Epithelial cell of esophagus (primary cell): Measurements from ENCODE around the gene FAM180B.
"Not testable (repeated sequence)": the region's sequence is repeated elsewhere in the genome, so short reads cannot be mapped to it uniquely, and the experiment has no call there.

Source experiments
- DNase-seq: peaks from one replicate; pipeline ENCODE4 v3.0.0; 2010; ENCODE audit warnings: low read depth
- H3K4me3 ChIP-seq: 2 replicates; pipeline ENCODE4 v1.5.1; 2011; ENCODE audit warnings: mild to moderate bottlenecking, low read length, control low read depth
- TF ChIP-seq, protein P1 (sequence below): IDR thresholded peaks from 2 replicates; pipeline ENCODE4 v1.5.1; 2011; ENCODE audit warnings: low read depth, mild to moderate bottlenecking, low read length, control low read depth, inconsistent platforms; ENCODE audit not compliant: insufficient read depth; ENCODE audit errors: missing control alignments

FAM180B gene

DNA sequence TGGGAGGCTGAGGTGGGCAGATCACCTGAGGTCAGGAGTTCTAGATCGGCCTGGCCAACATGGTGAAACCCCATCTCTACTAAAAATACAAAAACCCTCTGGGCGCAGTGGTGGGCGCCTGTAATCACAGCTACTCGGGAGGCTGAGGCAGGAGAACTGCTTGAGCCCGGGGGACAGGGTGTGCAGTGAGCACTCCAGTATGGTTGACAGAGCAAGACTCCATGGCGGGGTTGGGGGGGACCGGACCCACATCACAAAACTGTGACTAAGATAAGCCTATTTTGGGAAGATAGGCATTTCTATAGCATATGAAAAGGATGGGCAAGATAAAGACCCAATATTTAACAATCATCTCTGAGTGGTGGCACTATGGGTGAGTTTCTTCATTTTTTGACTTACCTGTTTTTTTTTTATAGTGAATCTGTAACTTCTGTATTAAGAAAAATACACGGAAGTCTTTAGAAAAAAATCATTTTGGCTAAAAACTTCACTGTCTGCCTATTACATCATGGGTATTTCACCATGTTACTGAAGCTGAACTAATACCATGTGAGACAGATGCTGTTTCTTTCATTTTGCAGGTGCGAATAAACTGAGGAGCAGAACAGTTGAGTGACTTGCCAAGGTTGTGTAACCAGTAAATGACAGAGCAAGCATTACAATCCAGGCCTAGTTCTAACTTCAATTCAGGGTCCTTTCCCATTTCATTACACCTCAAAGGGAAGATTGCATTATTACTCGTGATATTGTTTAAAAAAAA is 36.0 kb upstream of the FAM180B start:
- no peak overlapping the region for H3K4me3 ChIP-seq
- peak; percentile 30 for DNase-seq
- TF ChIP-seq, protein P1, sequence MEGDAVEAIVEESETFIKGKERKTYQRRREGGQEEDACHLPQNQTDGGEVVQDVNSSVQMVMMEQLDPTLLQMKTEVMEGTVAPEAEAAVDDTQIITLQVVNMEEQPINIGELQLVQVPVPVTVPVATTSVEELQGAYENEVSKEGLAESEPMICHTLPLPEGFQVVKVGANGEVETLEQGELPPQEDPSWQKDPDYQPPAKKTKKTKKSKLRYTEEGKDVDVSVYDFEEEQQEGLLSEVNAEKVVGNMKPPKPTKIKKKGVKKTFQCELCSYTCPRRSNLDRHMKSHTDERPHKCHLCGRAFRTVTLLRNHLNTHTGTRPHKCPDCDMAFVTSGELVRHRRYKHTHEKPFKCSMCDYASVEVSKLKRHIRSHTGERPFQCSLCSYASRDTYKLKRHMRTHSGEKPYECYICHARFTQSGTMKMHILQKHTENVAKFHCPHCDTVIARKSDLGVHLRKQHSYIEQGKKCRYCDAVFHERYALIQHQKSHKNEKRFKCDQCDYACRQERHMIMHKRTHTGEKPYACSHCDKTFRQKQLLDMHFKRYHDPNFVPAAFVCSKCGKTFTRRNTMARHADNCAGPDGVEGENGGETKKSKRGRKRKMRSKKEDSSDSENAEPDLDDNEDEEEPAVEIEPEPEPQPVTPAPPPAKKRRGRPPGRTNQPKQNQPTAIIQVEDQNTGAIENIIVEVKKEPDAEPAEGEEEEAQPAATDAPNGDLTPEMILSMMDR: no peak

DNA sequence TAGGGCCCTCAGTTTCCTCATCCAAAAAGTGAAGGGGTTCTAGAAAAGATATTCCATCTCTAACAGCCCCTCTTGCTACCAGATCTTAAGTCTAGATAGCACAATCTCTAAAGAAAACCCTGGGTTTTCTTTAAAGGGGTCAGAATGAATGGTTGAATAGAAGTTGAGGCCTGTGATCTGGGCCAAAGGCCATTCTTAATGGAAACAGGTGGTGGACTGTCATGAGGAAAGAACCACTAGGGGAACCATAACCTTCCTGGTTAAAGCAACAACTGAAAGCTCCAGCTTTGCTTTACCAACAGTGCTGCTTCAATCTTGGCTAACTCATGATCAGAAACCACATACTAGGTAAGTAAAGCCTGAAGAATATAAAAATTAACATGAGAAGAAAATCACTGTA is 35.4 kb upstream of the FAM180B start:
- DNase-seq: peak; percentile 40
- TF ChIP-seq, protein P1: peak; percentile 47
- peak overlapping the region; percentile 85 for H3K4me3 ChIP-seq

DNA sequence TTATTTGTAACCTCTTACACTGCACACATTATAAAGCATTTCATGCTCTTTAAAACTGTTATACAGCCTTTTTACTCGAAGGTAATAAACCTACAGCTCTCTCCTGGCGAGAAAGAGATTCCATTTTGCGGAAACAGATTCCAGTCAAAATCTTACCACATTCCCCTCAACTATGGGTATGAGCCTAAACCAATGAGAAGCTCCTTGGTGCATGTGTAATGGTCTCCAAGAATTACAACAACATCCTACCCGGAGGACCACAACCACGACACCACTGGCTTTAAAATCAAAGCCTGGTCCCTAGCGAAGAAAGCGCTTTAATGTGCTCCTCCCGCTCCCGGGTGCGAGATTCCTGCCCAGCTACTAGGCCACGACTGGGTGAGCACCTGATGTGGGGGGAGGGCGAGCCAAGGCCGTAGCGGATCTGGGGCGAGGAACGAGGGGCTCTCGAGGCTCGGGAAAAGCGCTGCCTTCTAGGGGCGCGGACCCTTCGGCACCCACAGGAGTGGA is 34.4 kb upstream of the FAM180B start:
- DNase-seq: peak; percentile 33
- TF ChIP-seq, protein P1: no peak
- peak overlapping the region; percentile 85 for H3K4me3 ChIP-seq

DNA sequence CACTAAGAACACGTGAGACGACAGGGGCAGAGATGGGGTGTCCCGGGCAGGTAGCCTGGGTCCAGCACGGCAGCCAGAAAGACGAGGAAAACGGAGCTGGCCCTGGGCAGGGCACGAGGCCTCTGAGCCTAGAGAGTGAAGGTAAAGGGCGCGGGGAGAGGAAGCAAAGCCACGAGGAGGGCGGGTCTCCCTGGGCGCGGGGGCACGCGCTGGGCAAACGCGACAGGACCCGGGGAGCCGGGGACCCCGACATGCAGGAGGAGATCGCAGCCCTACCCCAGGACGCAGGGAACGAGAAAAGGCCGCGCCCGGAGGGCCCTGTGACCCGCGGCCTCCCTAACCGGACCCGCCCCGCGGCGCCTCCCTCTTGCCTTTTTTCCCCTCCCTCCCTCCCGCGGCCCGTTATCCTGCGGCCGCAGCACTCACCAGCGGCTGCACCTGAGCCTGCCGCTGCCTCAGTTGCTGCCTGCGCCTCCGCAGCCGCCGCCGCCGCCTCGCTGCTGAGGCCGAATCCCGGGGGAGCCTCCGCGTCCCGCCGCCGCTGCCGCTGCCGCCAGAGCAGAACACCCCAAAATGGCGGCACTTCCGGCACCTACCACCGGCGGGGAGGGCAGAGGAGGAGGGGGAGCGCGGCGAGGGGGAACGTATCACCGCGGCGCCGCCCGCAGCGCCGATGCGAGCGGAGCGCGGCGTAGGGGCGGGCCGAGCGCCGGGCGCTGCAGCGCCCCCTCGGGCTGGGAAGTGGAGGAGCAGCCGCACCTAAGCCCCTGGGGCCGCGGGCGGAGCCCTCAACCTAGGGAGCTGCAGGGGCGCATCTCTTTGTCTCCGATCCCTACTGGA is 33.7 kb upstream of the FAM180B start, which contains the start of gene CELF1:
Gene CELF1, minus strand, starts transcription at position 567 of the 840 bp plus-strand sequence. CDS start 53,609 bp downstream, outside the sequence.
- peak within 1 kb of the TSS; percentile 85 for H3K4me3 ChIP-seq
- peak; percentile 92 for DNase-seq
- TF ChIP-seq, protein P1: peak; percentile 57

DNA sequence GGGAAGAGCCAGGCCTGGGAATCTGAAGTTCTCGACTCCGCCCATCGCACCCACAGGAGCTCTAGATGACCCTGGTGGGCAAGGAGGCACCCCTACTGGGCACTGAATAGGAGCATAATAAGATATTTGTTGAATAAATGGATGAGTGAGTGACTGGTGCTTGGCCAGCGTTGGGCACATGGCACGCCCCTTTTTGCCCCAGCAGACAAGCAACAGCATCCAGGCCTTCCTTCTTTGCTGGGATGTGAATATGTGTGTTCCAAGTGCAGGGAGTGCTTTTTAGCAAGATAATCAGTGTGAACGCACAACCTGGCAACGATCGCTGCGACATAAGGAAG is 33.1 kb upstream of the FAM180B start:
- DNase-seq: peak; percentile 53
- H3K4me3 ChIP-seq: peak overlapping the region; percentile 49
- TF ChIP-seq, protein P1: no peak

DNA sequence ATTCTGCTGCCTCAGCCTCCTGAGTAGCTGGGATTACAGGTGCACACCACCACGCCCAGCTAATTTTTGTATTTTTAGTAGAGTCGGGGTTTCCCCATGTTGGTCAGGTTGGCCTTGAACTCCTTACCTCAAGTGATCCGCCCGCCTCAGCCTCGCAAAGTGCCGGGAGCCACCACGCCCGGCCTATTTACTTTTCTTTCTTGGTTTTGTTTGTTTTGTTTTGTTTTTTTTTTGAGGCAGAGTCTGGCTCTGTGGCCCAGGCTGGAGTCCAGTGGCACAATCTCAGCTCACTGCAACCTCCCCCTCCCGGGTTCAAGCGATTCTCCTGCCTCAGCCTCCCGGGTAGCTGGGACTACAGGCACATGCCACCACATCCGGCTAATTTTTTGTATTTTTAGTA is 29.5 kb upstream of the FAM180B start:
- DNase-seq: not testable (repeated sequence)

DNA sequence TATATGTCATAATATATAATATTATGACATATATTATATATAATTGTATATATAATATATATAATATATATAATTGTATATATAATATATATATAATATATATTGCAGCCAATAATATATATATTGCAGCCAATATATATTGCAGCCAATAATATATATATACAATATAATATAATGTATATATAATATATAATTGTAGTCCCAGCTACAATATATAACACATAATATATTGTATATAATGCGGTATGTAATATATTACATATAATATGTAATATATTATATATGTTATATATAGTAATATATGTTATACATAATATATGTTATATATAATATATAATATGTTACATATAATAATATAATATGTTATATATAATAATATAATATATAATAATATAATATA is 27.8 kb upstream of the FAM180B start:
- no peak for DNase-seq
- TF ChIP-seq, protein P1: no peak
- H3K4me3 ChIP-seq: no peak overlapping the region

More for the DNA sequence above, 29.5 kb upstream of the FAM180B start:
- not testable (repeated sequence) for H3K4me3 ChIP-seq
